DOHH2 (cell line): ENCODE data around the gene GRHL3.

ENCODE experiments used
- EZH2phosphoT487 ChIP-seq: fragments of 200-600 bp; sonication (generic); IDR thresholded peaks from 2 replicates; pipeline ENCODE4 v1.6.1; 2017; ENCODE audit warnings: borderline replicate concordance, mild to moderate bottlenecking, antibody characterized with exemption, low read length, moderate library complexity, mixed read lengths
- TF ChIP-seq, protein P1 (sequence below): fragments of 200-600 bp; sonication (generic); IDR thresholded peaks from one replicate; pipeline ENCODE4 v1.5.1; 2014; ENCODE audit warnings: antibody characterized with exemption, mild to moderate bottlenecking, low read depth, low read length; ENCODE audit not compliant: poor library complexity, severe bottlenecking

GRCh38 chr1:24345334-24345733 is 26.2 kb downstream of the GRHL3 start:
- TF ChIP-seq, protein P1, sequence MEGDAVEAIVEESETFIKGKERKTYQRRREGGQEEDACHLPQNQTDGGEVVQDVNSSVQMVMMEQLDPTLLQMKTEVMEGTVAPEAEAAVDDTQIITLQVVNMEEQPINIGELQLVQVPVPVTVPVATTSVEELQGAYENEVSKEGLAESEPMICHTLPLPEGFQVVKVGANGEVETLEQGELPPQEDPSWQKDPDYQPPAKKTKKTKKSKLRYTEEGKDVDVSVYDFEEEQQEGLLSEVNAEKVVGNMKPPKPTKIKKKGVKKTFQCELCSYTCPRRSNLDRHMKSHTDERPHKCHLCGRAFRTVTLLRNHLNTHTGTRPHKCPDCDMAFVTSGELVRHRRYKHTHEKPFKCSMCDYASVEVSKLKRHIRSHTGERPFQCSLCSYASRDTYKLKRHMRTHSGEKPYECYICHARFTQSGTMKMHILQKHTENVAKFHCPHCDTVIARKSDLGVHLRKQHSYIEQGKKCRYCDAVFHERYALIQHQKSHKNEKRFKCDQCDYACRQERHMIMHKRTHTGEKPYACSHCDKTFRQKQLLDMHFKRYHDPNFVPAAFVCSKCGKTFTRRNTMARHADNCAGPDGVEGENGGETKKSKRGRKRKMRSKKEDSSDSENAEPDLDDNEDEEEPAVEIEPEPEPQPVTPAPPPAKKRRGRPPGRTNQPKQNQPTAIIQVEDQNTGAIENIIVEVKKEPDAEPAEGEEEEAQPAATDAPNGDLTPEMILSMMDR = no peak
- TF ChIP-seq EZH2phosphoT487 = no peak
